ENCODE measurements around the gene EFCAB8.
"Not testable (repeated sequence)": the region's sequence is repeated elsewhere in the genome, so short reads cannot be mapped to it uniquely, and the experiment has no call there.

GRCh38 chr20:32870526-32870925 is 11.8 kb downstream of the EFCAB8 start:
- not testable (repeated sequence) for TF ChIP-seq CTCF (conservative IDR thresholded peaks at IDR 0.05; ENCODE audit: low read depth, low read length); EZH2 (IDR thresholded peaks at IDR 0.05; ENCODE audit: low read length, unreplicated experiment)
